Neural cell (in vitro differentiated cells): ENCODE results near the gene JADE2. TPM values are rescaled to one million over a fixed set of nuclear protein-coding genes. Genes with fewer than 3 reads are reported as not detected.
A peak's percentile ranks its signal among the peaks of the same experiment; 100 is the strongest.

Experiments
- H2AFZ ChIP-seq: fragments of 200-600, 300-800 bp; sonication (generic), shearing (Covaris generic); 2 replicates; pipeline ENCODE4 v1.6.0; 2014; ENCODE audit warnings: low read depth, mild to moderate bottlenecking, antibody characterized with exemption, low read length, moderate library complexity
- H3F3A ChIP-seq: fragments of 200-600 bp; shearing (Covaris generic); 2 replicates; pipeline ENCODE4 v1.6.1; 2016; ENCODE audit warnings: mild to moderate bottlenecking, moderate library complexity, mixed read lengths, antibody characterized with exemption, low read length; ENCODE audit not compliant: insufficient read depth, poor library complexity, severe bottlenecking
- H3K27ac ChIP-seq: fragments of 200-600, 300-800 bp; sonication (generic), shearing (Covaris generic); 2 replicates; pipeline ENCODE4 v1.5.1; 2014; ENCODE audit warnings: mild to moderate bottlenecking, low read length, moderate library complexity
- H3K27me3 ChIP-seq: fragments of 300-800, 200-600 bp; sonication (generic), shearing (Covaris generic); 2 replicates; pipeline ENCODE4 v1.6.0; 2014; ENCODE audit warnings: mild to moderate bottlenecking, low read depth, low read length, moderate library complexity; ENCODE audit not compliant: insufficient read depth
- H3K36me3 ChIP-seq: fragments of 300-800, 200-600 bp; sonication (generic), shearing (Covaris generic); 2 replicates; pipeline ENCODE4 v1.5.1; 2014; ENCODE audit warnings: mild to moderate bottlenecking, antibody characterized with exemption, low read length, moderate library complexity; ENCODE audit not compliant: insufficient read depth
- H3K4me2 ChIP-seq: fragments of 300-800, 200-600 bp; sonication (generic), shearing (Covaris generic); 2 replicates; pipeline ENCODE4 v1.6.0; 2014; ENCODE audit warnings: mild to moderate bottlenecking, low read length
- H3K4me3 ChIP-seq: fragments of 300-800, 200-600 bp; sonication (generic), shearing (Covaris generic); 2 replicates; pipeline ENCODE4 v1.5.1; 2014; ENCODE audit warnings: mild to moderate bottlenecking, low read length, moderate library complexity
- H3K79me2 ChIP-seq: fragments of 200-600 bp; shearing (Covaris generic); replicated peaks from 2 replicates; pipeline ENCODE4 v1.6.0; 2014; ENCODE audit warnings: mild to moderate bottlenecking, low read length, moderate library complexity; ENCODE audit not compliant: insufficient read depth
- H3K9ac ChIP-seq: fragments of 300-800, 200-600 bp; sonication (generic), shearing (Covaris generic); 2 replicates; pipeline ENCODE4 v1.6.1; 2016; ENCODE audit warnings: mild to moderate bottlenecking, low read length, mixed read lengths
- H3K9me2 ChIP-seq: fragments of 200-600 bp; shearing (Covaris generic); 2 replicates; pipeline ENCODE4 v1.6.1; 2016; ENCODE audit warnings: mild to moderate bottlenecking, low read length, mixed read lengths; ENCODE audit not compliant: insufficient read depth
- H3K9me3 ChIP-seq: fragments of 200-600, 300-800 bp; sonication (generic), shearing (Covaris generic); 2 replicates; pipeline ENCODE4 v1.6.1; 2016; ENCODE audit warnings: mild to moderate bottlenecking, mixed run types, low read length, moderate library complexity, mixed read lengths
- H4K20me1 ChIP-seq: fragments of 200-600 bp; shearing (Covaris generic); 2 replicates; pipeline ENCODE4 v1.6.1; 2016; ENCODE audit warnings: mild to moderate bottlenecking, mixed run types; ENCODE audit not compliant: insufficient read depth
- CTCF ChIP-seq: fragments of 450-650 bp; IDR thresholded peaks from 2 replicates; pipeline ENCODE4 v1.5.1; 2014; ENCODE audit warnings: antibody characterized with exemption, mild to moderate bottlenecking, moderate library complexity; ENCODE audit not compliant: poor library complexity, severe bottlenecking
- EP300 ChIP-seq: fragments of 450-650 bp; conservative IDR thresholded peaks from 2 replicates; pipeline ENCODE4 v1.6.1; 2014; ENCODE audit warnings: antibody characterized with exemption, mild to moderate bottlenecking, moderate library complexity; ENCODE audit not compliant: poor library complexity, severe bottlenecking
- EZH2 ChIP-seq: fragments of 200-600, 300-800 bp; shearing (Covaris generic), sonication (generic); IDR thresholded peaks from 2 replicates; pipeline ENCODE4 v1.6.1; 2014; ENCODE audit warnings: antibody characterized with exemption, low read length, borderline replicate concordance, mild to moderate bottlenecking; ENCODE audit not compliant: insufficient read depth, poor library complexity, severe bottlenecking
- MXI1 ChIP-seq: fragments of 450-650 bp; conservative IDR thresholded peaks from 2 replicates; pipeline ENCODE4 v1.6.1; 2014; ENCODE audit warnings: antibody characterized with exemption, mild to moderate bottlenecking; ENCODE audit not compliant: poor library complexity, severe bottlenecking
- POLR2AphosphoS5 ChIP-seq: IDR thresholded peaks from 2 replicates; pipeline ENCODE4 v1.6.1; 2012
- RAD21 ChIP-seq: fragments of 450-650 bp; conservative IDR thresholded peaks from 2 replicates; pipeline ENCODE4 v1.6.1; 2014; ENCODE audit warnings: antibody characterized with exemption, mild to moderate bottlenecking, moderate library complexity
- REST ChIP-seq: IDR thresholded peaks from 2 replicates; pipeline ENCODE4 v1.6.1; 2012; ENCODE audit warnings: borderline replicate concordance
- SMC3 ChIP-seq: fragments of 450-650 bp; conservative IDR thresholded peaks from 2 replicates; pipeline ENCODE4 v1.6.1; 2014; ENCODE audit warnings: antibody characterized with exemption, mild to moderate bottlenecking, moderate library complexity; ENCODE audit not compliant: poor library complexity
- TAF1 ChIP-seq: IDR thresholded peaks from 2 replicates; pipeline ENCODE4 v1.6.1; 2012; ENCODE audit warnings: low read depth
- polyA plus RNA-seq: library from polyadenylated mRNA; depleted of rRNA; stranded (reverse); fragments of >200 nt; gene quantifications from 2 replicates; pipeline ENCODE4 v1.2.3, GENCODE V29; 2014

The JADE2 gene
- polyA plus RNA-seq, 1 donor from 2014 or later, result 1.9 TPM

- Histone ChIP-seq H3K9ac (peak overlapping the region; percentile 80), H2AFZ (no peak overlapping the region), H3K9me3 (no peaks in the 10 kb centered on the region), H3K36me3 (no peaks in the 10 kb centered on the region), H3K27me3 (peaks cover 41% of the 10 kb centered on the region), H3K9me2 (no peaks in the 10 kb centered on the region), H4K20me1 (no peaks in the 10 kb centered on the region), H3F3A (no peaks in the 10 kb centered on the region), H3K27ac (no peak overlapping the region), H3K4me2 (no peak overlapping the region), H3K79me2 (no peaks in the 10 kb centered on the region), H3K4me3 (peak overlapping the region; percentile 92)
- TF ChIP-seq MXI1 (no peak), CTCF (no peak), REST (no peak), TAF1 (no peak), RAD21 (no peak), POLR2AphosphoS5 (no peak), EZH2 (no peak), SMC3 (no peak), EP300 (no peak)
Measured at GRCh38 chr5:134527961-134528424, 2.5 kb downstream of the JADE2 start.

GRCh38 chr5:134528556-134528955 lies 3.1 kb downstream of the JADE2 start:
- Histone ChIP-seq H3K9me2 (no peaks in the 10 kb centered on the region), H4K20me1 (no peaks in the 10 kb centered on the region), H3K9me3 (no peaks in the 10 kb centered on the region), H3K79me2 (no peaks in the 10 kb centered on the region), H3K4me2 (no peak overlapping the region), H3K36me3 (no peaks in the 10 kb centered on the region), H2AFZ (no peak overlapping the region), H3K27me3 (peaks cover 36% of the 10 kb centered on the region), H3F3A (no peaks in the 10 kb centered on the region), H3K9ac (no peak overlapping the region), H3K27ac (no peak overlapping the region), H3K4me3 (no peak overlapping the region)
- no peak for TF ChIP-seq EZH2
- no peak for TF ChIP-seq POLR2AphosphoS5
- TF ChIP-seq REST, result no peak
- no peak for TF ChIP-seq TAF1
- no peak for TF ChIP-seq CTCF
- no peak for TF ChIP-seq SMC3
- no peak for TF ChIP-seq MXI1
- TF ChIP-seq RAD21, result no peak
- no peak for TF ChIP-seq EP300
